Stimulated activated effector memory CD8-positive, alpha-beta T cell treated with anti-CD3 and anti-CD28 coated beads, Interleukin-12 subunit alpha, Interleukin-12 subunit beta, amount 100 ng/mL, for 72 hours (primary cell): Measurements from ENCODE around the gene GMPS.
"Not testable (repeated sequence)": the region's sequence is repeated elsewhere in the genome, so short reads cannot be mapped to it uniquely, and the experiment has no call there.

ENCODE experiments used
- ATAC-seq: fragments of 150-1000 bp; cut with Tn5 transposase; 2 replicates; pipeline ENCODE4 v1.10.0; 2021
- DNase-seq, 2 donors: peaks; one replicate each; pipeline ENCODE4 v3.0.0; 2021 to 2022; ENCODE audit warnings: low spot score in 2 of 2
- H3K27ac Mint-ChIP-seq: one replicate; pipeline ENCODE4 v1.8.0; 2022; ENCODE audit warnings: mild to moderate bottlenecking, mixed read lengths
- H3K36me3 Mint-ChIP-seq: one replicate; pipeline ENCODE4 v1.8.0; 2022; ENCODE audit warnings: mild to moderate bottlenecking, mixed read lengths
- H3K4me1 Mint-ChIP-seq: one replicate; pipeline ENCODE4 v1.8.0; 2022; ENCODE audit warnings: mixed read lengths
- H3K4me3 Mint-ChIP-seq: one replicate; pipeline ENCODE4 v1.8.0; 2022; ENCODE audit warnings: mild to moderate bottlenecking, mixed read lengths
- H3K9me3 Mint-ChIP-seq: one replicate; pipeline ENCODE4 v1.8.0; 2022; ENCODE audit warnings: mixed read lengths

The GMPS gene

DNA sequence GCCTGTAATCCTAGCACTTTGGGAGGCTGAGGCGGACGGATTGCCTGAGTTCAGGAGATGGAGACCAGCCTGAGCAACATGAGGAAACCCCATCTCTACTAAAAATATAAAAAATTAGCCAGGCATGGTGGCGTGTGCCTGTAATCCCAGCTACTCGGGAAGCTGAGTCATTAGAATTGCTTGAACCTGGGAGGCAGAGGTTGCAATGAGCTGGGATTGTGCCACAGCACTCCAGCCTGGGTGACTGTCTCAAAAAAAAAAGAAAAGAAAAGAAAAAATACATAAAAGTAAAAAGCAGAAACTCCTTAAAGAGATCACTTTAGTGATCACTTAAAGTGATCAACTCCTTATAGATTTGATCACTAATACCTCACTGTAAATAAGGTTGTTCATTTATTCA is 78.0 kb downstream of the GMPS start:
- H3K27ac Mint-ChIP-seq, result no peak overlapping the region
- H3K4me3 Mint-ChIP-seq, result no peak overlapping the region
- no peaks in the 10 kb centered on the region for H3K9me3 Mint-ChIP-seq
- no peaks in the 10 kb centered on the region for H3K36me3 Mint-ChIP-seq
- DNase-seq (no peak), ATAC-seq (no peak)
- H3K4me1 Mint-ChIP-seq, result no peaks in the 10 kb centered on the region

DNA sequence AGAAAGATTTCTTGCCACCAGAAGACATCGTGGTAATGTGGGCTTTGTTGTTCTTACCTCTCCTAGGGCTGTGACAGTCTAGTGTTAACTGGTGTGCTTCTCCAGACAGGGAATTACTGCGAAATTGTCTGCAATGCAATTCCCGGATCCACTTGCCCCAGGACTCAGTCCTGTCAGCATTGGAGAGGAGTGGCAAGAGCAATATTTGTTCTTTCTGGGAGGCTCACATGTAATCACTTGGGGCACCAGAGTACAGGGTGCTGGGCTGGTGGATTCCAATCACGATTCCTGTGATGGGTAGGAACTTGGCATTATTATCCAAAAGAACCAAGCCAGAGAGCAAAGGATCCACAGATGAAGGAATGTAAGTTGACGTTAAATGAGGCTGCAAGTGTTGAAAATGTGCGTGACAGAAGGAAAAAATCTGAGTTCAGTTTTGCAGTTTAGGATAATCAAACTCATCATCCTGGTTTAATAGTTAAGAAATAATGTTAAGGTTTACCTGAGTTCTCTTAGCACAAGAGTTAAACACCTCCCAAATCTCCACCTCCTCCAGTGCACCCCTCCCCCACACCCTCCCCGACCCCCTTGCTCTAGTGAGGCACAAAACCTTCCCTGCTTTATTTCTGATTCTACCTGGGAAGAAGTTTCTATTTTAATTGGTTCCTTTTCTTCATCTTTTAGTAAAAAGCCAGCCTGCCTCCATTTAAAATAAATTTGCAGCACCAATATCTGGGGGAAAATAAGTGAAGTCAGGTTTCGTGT is 79.2 kb downstream of the GMPS start:
- Mint-ChIP-seq H3K4me3 (no peak overlapping the region), H3K4me1 (no peaks in the 10 kb centered on the region), H3K36me3 (no peaks in the 10 kb centered on the region), H3K27ac (no peak overlapping the region), H3K9me3 (no peaks in the 10 kb centered on the region)
- DNase-seq (no peak), ATAC-seq (no peak)

DNA sequence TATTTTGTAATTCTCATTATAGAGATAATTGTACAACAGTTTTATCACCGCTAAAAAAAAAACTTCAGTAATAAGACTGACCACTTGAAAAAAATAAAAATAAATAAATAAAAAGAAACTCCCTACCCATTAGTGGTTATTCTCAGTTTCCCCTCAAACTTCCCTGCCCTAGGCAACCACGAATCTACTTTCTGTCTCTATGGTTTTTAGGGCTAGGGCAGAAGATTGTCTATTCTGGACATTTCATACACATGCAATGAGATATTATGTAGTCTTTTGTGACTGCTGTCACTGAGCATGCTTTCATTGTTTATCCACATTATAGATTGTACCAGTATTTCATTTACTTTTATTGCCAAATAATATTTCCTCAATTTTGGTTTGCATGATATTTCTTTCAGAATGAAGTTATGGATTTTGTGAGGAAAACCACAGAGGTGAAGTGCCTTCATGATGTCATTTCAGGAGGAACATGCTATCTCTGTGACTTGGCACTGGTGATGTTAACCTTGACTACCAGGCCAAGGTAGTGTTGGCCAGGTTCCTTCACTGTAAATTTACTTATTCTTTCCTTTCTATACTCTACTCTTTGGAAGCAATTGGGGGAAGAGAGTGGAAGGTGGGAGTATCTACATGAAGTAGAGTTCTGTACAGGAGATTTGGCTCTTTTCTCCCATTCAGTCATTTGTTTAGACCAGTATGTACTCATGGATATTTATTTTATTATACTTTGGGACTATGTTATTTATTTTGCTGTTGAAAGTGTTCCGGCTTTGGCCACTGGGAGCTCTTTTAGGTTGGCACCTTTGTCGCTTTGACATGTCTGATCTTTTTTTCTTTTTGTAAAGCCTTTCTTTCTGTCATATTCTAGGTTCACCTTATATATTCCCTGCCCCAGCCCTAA is 86.3 kb downstream of the GMPS start:
- no peak overlapping the region for H3K4me3 Mint-ChIP-seq
- H3K36me3 Mint-ChIP-seq, result no peaks in the 10 kb centered on the region
- H3K4me1 Mint-ChIP-seq, result no peaks in the 10 kb centered on the region
- DNase-seq, result no peak
- H3K9me3 Mint-ChIP-seq, result no peaks in the 10 kb centered on the region
- no peak overlapping the region for H3K27ac Mint-ChIP-seq
- no peak for ATAC-seq

DNA sequence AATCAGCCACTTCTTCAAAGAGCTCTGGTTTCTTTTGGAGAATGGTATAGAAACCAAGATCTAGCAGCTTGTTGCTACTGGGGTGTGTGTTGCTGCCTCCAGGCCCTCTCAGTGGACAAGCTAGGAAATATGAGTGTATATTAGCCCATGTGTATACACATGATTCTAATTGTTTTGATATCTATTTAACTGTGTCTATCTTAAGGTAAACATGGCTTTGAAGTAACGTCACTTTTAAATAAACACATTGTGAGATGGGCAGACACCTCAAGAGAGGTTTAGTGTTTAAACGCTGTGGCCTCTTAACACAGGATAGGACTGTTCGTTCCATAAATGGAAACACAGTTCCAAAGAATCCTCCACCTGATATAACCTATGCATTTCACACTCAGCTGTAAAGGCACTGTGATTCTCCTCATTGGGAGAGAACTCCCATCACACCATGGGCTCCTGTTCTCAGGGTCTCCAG is 87.0 kb downstream of the GMPS start:
- ATAC-seq (no peak), DNase-seq (no peak)
- no peaks in the 10 kb centered on the region for H3K4me1 Mint-ChIP-seq
- no peaks in the 10 kb centered on the region for H3K36me3 Mint-ChIP-seq
- no peak overlapping the region for H3K4me3 Mint-ChIP-seq
- H3K9me3 Mint-ChIP-seq, result peaks cover 2% of the 10 kb centered on the region
- no peak overlapping the region for H3K27ac Mint-ChIP-seq

DNA sequence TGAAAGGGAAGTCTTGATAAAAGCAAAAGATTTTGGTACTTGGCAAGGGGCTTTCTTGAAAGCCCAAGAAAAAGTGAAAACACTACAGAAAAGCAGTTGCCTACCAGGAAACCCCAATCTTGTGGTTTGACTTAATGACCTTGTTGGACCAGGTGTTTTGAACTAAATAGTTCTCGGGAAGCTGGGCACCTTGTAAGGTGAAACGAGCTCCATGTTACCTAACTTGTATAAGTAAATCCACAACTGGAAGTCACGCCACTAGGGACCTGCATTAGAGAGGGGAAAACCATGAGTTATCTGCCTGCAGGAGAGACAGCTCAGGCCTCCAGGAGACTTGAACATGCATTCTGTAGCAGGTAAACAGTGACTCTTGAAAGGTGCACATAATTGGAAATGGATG is 88.2 kb downstream of the GMPS start:
- Mint-ChIP-seq H3K4me3 (no peak overlapping the region), H3K9me3 (peaks cover 3% of the 10 kb centered on the region), H3K4me1 (no peaks in the 10 kb centered on the region), H3K27ac (no peak overlapping the region), H3K36me3 (no peaks in the 10 kb centered on the region)
- DNase-seq (no peak), ATAC-seq (no peak)

DNA sequence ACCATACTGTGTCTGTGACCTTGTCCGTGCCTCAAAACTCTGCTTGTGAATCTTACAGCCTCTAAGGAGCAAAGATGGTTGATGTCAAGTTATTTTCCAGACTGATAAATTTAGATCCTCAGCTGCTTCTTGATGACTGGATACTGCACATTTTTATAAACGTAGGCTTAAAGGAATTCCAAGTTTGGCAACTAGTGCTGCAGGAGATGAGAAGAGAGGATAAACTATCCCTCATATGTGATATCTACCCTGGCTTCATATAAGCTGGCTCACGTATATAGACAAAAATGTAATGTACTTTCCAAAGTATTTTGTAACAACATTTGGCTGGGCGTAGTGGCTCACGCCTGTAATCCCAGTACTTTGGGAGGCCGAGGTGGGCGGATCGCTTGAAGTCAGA is 89.6 kb downstream of the GMPS start:
- no peak overlapping the region for H3K27ac Mint-ChIP-seq
- peaks cover 3% of the 10 kb centered on the region for H3K9me3 Mint-ChIP-seq
- H3K36me3 Mint-ChIP-seq, result no peaks in the 10 kb centered on the region
- H3K4me1 Mint-ChIP-seq, result no peaks in the 10 kb centered on the region
- DNase-seq (no peak), ATAC-seq (no peak)
- H3K4me3 Mint-ChIP-seq, result no peak overlapping the region

DNA sequence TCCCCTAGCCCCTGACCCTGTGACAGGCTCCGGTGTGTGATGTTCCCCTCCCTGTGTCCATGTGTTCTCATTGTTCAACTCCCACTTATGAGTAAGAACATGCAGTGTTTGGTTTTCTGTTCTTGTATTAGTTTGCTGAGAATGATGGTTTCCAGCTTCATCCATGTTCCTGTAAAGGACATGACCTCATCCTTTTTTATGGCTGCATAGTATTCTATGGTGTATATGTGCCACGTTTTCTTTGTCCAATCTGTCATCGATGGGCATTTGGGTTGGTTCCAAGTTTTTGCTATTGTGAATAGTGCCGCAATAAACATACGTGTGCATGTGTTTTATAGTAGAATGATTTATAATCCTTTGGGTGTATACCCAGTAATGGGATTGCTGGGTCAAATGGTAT is 90.6 kb downstream of the GMPS start:
- H3K4me3 Mint-ChIP-seq, ATAC-seq, H3K9me3 Mint-ChIP-seq, H3K4me1 Mint-ChIP-seq, DNase-seq, H3K36me3 Mint-ChIP-seq, H3K27ac Mint-ChIP-seq: not testable (repeated sequence)

DNA sequence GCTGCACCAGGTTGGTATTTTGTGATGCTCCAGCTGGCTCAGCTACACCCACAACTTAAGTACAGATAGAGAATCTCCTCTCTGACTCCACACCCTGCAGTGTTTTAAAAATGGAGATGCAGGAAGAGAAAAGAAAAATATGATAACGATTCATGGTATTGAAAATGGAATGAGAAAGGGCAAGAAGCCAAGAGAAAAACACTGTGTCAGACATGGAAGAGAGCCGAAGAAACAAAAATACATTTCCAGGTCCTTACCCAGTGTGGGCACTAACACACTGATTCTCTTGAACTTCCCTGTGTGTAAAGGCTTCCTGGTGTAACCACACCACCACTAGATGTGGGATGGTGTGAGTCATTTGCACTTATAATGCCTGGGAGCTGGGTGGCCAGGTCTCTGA is 93.1 kb downstream of the GMPS start:
- no peak overlapping the region for H3K27ac Mint-ChIP-seq
- H3K36me3 Mint-ChIP-seq, result no peaks in the 10 kb centered on the region
- no peak overlapping the region for H3K4me3 Mint-ChIP-seq
- H3K9me3 Mint-ChIP-seq, result peaks cover 3% of the 10 kb centered on the region
- DNase-seq (no peak), ATAC-seq (no peak)
- H3K4me1 Mint-ChIP-seq, result no peaks in the 10 kb centered on the region

DNA sequence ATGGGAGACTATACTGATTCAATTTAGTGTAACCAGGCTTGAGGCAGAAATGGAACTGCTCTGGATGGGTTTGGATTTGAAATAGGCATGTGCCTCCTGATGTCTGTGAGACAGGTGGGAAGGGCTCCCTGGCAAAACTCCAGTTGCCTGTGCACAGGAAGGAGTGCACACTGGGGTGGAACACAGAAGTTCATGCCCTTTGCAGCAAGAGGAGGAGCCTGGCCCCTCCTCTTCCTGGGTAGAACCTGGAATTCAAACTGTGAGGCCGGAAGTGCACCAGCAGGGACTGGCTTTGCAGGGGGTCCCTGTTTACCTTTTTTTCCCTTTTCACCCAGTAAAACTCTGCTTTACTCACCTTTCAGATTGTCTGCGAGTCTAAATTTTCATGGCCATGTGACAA is 99.9 kb downstream of the GMPS start:
- no peak overlapping the region for H3K27ac Mint-ChIP-seq
- H3K36me3 Mint-ChIP-seq, result no peaks in the 10 kb centered on the region
- DNase-seq (no peak), ATAC-seq (no peak)
- no peaks in the 10 kb centered on the region for H3K4me1 Mint-ChIP-seq
- no peak overlapping the region for H3K4me3 Mint-ChIP-seq
- H3K9me3 Mint-ChIP-seq, result peaks cover 2% of the 10 kb centered on the region

DNA sequence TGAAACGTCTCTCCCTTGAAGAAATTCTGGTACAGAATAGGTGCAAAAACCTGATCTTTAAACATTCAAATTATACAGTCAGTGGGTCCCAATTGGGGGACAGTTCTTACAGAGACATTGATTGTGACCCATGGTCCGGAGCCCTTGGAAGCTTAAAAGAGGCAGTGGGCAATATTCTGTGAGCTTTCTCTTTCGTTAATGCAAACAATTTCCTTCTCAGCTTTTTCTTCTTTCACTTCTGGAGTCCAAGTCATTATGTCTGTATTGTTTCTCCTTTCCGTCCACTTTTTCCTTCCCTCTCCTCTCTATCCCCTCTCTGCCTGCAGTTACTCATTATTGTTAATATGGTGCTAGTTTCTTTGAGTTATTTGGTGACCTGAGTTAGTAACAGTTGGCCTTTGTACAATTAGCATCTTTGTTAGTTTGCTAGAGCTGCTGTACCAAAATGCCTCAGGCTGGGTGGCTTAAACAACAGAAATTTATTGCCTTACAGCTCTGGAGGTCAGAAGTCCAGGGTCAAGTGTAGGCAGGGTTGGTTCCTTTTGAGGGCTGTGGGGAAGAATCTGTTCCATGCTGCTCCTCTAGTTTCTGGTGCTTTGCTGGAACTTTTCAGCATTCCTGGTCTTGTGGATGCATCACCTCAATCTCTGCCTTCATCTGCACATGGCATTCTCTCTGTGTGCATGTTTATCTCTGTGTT is 102.6 kb downstream of the GMPS start:
- no peaks in the 10 kb centered on the region for H3K4me1 Mint-ChIP-seq
- no peak overlapping the region for H3K4me3 Mint-ChIP-seq
- DNase-seq (no peak), ATAC-seq (no peak)
- H3K9me3 Mint-ChIP-seq, result peaks cover 2% of the 10 kb centered on the region
- no peak overlapping the region for H3K27ac Mint-ChIP-seq
- H3K36me3 Mint-ChIP-seq, result no peaks in the 10 kb centered on the region

DNA sequence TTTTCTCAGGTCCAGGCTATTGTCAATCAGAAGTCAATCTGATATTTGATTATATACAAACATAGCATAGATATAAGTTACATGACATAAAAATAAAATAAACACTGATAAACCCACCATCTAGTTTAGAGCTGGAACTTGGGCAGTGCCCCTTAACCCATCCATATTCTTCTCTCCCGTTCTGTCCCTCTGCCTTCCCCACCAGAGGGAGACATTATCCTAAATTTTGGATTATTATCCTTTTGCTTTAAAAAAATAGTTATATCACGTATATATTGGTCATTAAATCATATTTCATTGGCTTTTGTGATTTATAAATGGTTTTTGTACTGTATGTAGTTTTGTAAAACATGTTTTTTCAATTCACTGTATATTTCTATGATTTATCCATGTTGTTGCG is 107.9 kb downstream of the GMPS start:
- Mint-ChIP-seq H3K4me3 (no peak overlapping the region), H3K36me3 (no peaks in the 10 kb centered on the region), H3K9me3 (no peaks in the 10 kb centered on the region), H3K27ac (no peak overlapping the region), H3K4me1 (no peaks in the 10 kb centered on the region)
- ATAC-seq (no peak), DNase-seq (no peak)

DNA sequence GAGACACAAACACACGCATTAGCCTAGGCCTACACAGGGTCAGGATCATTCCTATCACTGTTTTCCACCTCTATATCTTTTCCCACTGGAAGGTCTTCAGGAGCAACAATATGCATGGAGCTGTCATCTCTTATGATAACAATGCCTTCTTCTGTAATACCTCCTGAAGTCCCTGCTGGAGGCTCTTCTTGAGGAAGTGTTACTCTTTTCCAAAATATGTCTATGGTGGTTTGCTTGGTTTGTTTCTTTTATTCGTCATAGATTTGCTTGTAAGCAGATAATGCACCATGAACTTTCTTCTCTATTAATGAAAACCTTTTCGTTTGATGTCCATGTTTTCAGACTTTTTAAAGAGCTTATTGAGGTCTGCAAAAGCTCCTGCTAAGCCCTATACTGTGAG is 109.3 kb downstream of the GMPS start:
- no peaks in the 10 kb centered on the region for H3K4me1 Mint-ChIP-seq

DNA sequence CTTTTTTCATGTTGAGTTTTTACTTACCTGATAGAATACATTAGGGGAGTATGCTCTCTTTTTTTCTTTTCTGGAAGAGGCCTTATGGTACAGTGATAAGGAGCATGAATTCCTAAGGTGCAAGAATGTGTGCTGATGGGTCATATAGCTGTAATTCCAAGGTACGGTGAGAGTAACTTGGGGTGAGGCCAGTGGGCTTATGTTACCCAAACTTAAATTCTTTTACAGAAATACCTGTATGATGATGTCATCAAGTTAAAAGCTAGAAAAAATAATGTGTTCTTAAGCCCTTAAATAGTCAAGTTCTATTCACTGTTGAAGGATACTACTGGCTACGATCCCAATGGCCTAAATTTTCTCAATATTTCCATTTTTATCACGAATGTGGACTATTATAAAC is 111.2 kb downstream of the GMPS start:
- H3K36me3 Mint-ChIP-seq, result no peaks in the 10 kb centered on the region
- ATAC-seq (no peak), DNase-seq (no peak)
- H3K4me3 Mint-ChIP-seq, result no peak overlapping the region
- no peaks in the 10 kb centered on the region for H3K9me3 Mint-ChIP-seq
- no peak overlapping the region for H3K27ac Mint-ChIP-seq
- no peaks in the 10 kb centered on the region for H3K4me1 Mint-ChIP-seq

More for the DNA sequence above, 109.3 kb downstream of the GMPS start:
- Mint-ChIP-seq H3K36me3 (no peaks in the 10 kb centered on the region), H3K27ac (no peak overlapping the region), H3K4me3 (no peak overlapping the region), H3K9me3 (no peaks in the 10 kb centered on the region)
- ATAC-seq (no peak), DNase-seq (no peak)

DNA sequence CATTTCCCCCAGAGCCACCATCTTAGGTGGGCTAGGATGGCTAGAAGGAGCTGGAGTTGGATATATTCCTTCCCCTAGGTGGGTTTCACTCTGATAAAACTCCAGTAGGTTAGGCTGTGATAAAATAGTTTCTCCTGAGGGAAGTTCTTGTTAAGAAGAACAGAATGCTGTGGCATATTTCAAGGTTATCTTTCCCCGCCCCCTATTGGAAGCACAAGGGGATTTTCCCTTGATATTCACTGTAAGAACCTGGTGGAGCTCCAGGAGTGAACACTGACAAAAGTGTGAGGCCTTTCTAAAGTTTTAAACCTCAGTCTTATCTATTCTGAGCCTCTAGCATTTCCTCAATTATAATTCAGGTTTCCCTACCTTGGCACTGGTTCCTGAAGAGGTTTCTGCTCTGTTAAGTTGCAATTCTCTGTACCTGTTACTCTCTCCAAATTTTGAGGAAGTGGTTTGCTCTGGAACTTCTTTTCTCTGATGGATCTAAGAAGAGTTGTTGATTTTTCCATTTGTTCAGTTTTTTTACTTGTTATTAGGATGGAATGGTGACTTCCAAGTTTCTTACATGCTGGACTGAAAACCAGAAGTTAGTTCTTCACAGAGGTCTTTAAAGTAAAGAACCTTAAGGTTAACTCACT is 113.5 kb downstream of the GMPS start:
- H3K9me3 Mint-ChIP-seq, result no peaks in the 10 kb centered on the region
- DNase-seq (no peak), ATAC-seq (no peak)
- H3K27ac Mint-ChIP-seq, result no peak overlapping the region
- H3K4me3 Mint-ChIP-seq, result no peak overlapping the region
- H3K36me3 Mint-ChIP-seq, result no peaks in the 10 kb centered on the region
- no peaks in the 10 kb centered on the region for H3K4me1 Mint-ChIP-seq

DNA sequence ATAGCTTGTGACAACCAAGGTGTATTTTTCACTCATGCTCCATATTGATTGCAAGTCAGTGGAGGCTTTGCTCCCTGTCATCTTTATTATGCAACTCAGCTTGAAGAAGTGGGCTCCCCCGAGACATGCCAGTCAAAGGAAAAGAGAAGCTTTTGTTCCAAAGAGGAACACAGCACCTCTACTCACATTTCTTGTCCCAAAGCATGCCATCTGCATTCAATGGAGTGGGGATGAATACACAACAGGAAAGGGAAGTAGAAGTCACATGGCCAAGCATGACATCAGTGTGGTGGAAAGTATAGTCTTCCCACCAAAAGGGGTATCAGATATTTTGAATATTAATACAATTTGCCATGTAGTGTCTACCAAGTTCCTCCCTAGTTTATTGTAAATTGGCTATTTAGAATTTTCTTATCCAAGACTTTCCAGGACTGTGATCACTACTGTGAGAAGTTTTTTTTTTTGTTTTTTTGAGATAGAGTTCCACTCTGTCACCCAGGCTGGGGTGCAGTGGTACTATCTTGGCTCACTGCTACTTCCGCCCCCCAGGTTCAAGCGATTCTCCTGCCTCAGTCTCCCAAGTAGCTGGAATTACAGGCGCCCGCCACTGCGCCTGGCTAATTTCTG is 114.5 kb downstream of the GMPS start:
- ATAC-seq (no peak), DNase-seq (no peak)
- H3K9me3 Mint-ChIP-seq, result no peaks in the 10 kb centered on the region
- no peak overlapping the region for H3K4me3 Mint-ChIP-seq
- H3K4me1 Mint-ChIP-seq, result no peaks in the 10 kb centered on the region
- no peak overlapping the region for H3K27ac Mint-ChIP-seq
- H3K36me3 Mint-ChIP-seq, result no peaks in the 10 kb centered on the region
